Ascending aorta (tissue), 2 donors: ENCODE results near the gene NACAD. TPM values are rescaled to one million over a fixed set of nuclear protein-coding genes. Genes with fewer than 3 reads are reported as not detected.

ENCODE experiments used
- DNase-seq, 2 donors: peaks; one replicate each; pipeline ENCODE4 v3.0.0-alpha.2; 2019; ENCODE audit warnings: low spot score in 2 of 2
- H3K27ac ChIP-seq, 2 donors: fragments of 200-600 bp; sonication (generic); one replicate each; pipeline ENCODE4 v1.5.1; 2016 to 2017; ENCODE audit warnings: mild to moderate bottlenecking in 1 of 2
- H3K27me3 ChIP-seq: fragments of 200-600 bp; sonication (generic); one replicate; pipeline ENCODE4 v1.5.1; 2017
- H3K36me3 ChIP-seq, 2 donors: fragments of 200-600 bp; sonication (generic); one replicate each; pipeline ENCODE4 v1.5.1; 2016
- H3K4me1 ChIP-seq, 2 donors: fragments of 200-600 bp; sonication (generic); one replicate each; pipeline ENCODE4 v1.5.1; 2016 to 2017; ENCODE audit warnings: mild to moderate bottlenecking in 1 of 2
- H3K4me3 ChIP-seq, 2 donors: fragments of 200-600 bp; sonication (generic); one replicate each; pipeline ENCODE4 v1.5.1; 2016 to 2017; ENCODE audit warnings: mild to moderate bottlenecking in 1 of 2
- H3K9me3 ChIP-seq, 2 donors: fragments of 200-600 bp; sonication (generic); one replicate each; pipeline ENCODE4 v1.5.1; 2016
- CTCF ChIP-seq, 3 experiments: fragments of 200-600 bp in 2 of 3; fragments of 450-650 bp in 1 of 3; sonication (generic) in 2 of 3; IDR thresholded peaks; one replicate each; pipeline ENCODE4 v1.5.1; 2016 to 2019; ENCODE audit warnings: antibody characterized with exemption in 3 of 3, mild to moderate bottlenecking in 1 of 3, moderate library complexity in 1 of 3
- intact Hi-C: fragments of 100-400 bp; cut with DNase I; formaldehyde crosslinking; loops from one replicate; pipeline ENCODE4 v1.15.1; 2023
- total RNA-seq: library from RNA; depleted of rRNA; stranded (reverse); fragments of >200 nt; gene quantifications from one replicate; pipeline ENCODE4 v1.1.0, GENCODE V29; 2016

Gene NACAD
- total RNA-seq, 1 donor from 2014 or later, result 7.1 TPM

DNA sequence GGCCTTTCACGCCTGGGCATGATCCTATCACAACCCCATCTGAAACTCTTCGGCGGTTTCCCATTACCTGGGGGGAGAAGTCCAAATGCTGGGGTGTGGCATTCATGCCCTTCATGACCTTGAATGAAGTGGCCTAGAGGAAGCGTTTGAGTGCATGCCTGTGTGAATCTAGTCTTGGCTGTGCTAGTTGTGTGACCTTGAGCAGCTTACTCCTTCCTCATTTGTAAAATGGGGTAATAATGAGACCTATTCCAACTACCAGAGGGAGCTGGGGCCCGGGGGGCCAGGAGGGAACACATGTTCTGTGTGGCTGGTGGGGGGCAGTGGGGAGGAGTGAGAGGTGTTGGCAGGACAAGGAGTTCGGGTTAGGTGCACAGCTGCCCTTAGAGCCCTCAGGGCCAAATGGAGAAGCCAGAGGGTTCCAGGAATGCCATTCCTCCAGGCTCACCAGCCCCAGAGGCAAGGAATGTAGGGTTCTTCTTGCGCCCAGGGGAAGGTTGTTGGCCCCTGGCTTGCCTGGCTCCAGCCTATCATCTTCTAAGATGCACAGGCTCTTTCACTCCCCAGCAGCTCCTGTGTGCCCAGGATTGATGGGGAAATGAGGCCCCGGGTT lies 44.0 kb upstream of the NACAD start:
- no peaks in the 10 kb centered on the region for H3K36me3 ChIP-seq
- DNase-seq, result no peak
- no peak overlapping the region for H3K27ac ChIP-seq
- H3K4me3 ChIP-seq, result no peak overlapping the region
- intact Hi-C loops, result no loop called here
- no peaks in the 10 kb centered on the region for H3K27me3 ChIP-seq
- no peak for TF ChIP-seq CTCF (IDR thresholded peaks at IDR 0.05)
- no peaks in the 10 kb centered on the region for H3K4me1 ChIP-seq
- H3K9me3 ChIP-seq, result no peaks in the 10 kb centered on the region

- H3K27ac ChIP-seq, result no peak overlapping the region
- TF ChIP-seq CTCF (IDR thresholded peaks at IDR 0.05), result no peak
- H3K4me3 ChIP-seq, result no peak overlapping the region
- DNase-seq, result no peak
- no peaks in the 10 kb centered on the region for H3K4me1 ChIP-seq
- intact Hi-C loops, result no loop called here
- no peaks in the 10 kb centered on the region for H3K27me3 ChIP-seq
- H3K9me3 ChIP-seq, result no peaks in the 10 kb centered on the region
- H3K36me3 ChIP-seq, result no peaks in the 10 kb centered on the region
These were observed 43.1 kb upstream of the NACAD start for GRCh38 chr7:45131891-45132290.

GRCh38 chr7:45130910-45131309 lies 42.1 kb upstream of the NACAD start:
- DNase-seq, result no peak
- no peaks in the 10 kb centered on the region for H3K4me1 ChIP-seq
- intact Hi-C loops, result no loop called here

DNA sequence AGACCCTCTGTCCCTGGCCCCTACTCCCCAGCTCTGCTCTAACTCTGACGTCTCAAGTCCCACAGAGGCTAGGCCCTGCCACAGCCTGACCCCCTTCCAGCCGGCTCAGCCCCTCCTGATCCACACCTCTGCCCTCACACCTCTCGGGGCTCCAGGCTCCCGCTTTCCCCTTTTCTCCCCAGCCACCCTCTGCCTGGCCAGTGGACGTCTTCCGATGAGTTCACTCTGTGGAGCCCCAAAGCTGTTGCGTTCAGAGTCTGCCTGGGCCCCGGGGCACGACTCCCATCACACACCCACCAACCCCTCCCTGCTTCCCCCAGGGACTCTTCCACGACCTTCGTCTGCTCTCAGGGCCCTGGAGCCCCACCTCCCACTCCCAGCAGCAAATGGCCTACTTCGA lies 41.1 kb upstream of the NACAD start:
- no peak for DNase-seq
- Histone ChIP-seq H3K4me3 (no peak overlapping the region), H3K36me3 (no peaks in the 10 kb centered on the region), H3K9me3 (no peaks in the 10 kb centered on the region), H3K27ac (no peak overlapping the region), H3K27me3 (no peaks in the 10 kb centered on the region), H3K4me1 (no peaks in the 10 kb centered on the region)
- TF ChIP-seq CTCF (IDR thresholded peaks at IDR 0.05), result no peak
- intact Hi-C loops, result no loop called here

More at GRCh38 chr7:45130910-45131309, 42.1 kb upstream of the NACAD start:
- no peaks in the 10 kb centered on the region for H3K36me3 ChIP-seq
- no peak for TF ChIP-seq CTCF (IDR thresholded peaks at IDR 0.05)
- no peaks in the 10 kb centered on the region for H3K9me3 ChIP-seq
- H3K4me3 ChIP-seq, result no peak overlapping the region
- H3K27ac ChIP-seq, result no peak overlapping the region
- H3K27me3 ChIP-seq, result no peaks in the 10 kb centered on the region

GRCh38 chr7:45129181-45129800 lies 40.5 kb upstream of the NACAD start:
- Histone ChIP-seq H3K4me3 (no peak overlapping the region), H3K27ac (no peak overlapping the region), H3K27me3 (no peaks in the 10 kb centered on the region), H3K9me3 (no peaks in the 10 kb centered on the region), H3K4me1 (no peaks in the 10 kb centered on the region), H3K36me3 (no peaks in the 10 kb centered on the region)
- no peak for DNase-seq
- intact Hi-C loops, result no loop called here
- no peak for TF ChIP-seq CTCF (IDR thresholded peaks at IDR 0.05)
